HCT116 (cell line): ENCODE results near the gene NUDT8. TPM values are rescaled to one million over a fixed set of nuclear protein-coding genes. Genes with fewer than 3 reads are reported as not detected.

Experiments
- ATAC-seq: fragments of 200-7000 bp; cut with Tn5 transposase; 2 replicates; pipeline ENCODE4 v1.9.1; 2020; ENCODE audit warnings: mild to moderate bottlenecking, moderate library complexity
- BruUV-seq: library from RNA; stranded (reverse); fragments of 400-500 nt; replicated peaks from 2 replicates; lab custom pipeline; 2021; lab: Mats Ljungman, UMichigan
- CTCF ChIA-PET: fragments of 300-600 bp; sonication (Branson Sonifier 250); formaldehyde crosslinking; loops from one replicate; lab custom pipeline; 2021; ENCODE audit warnings: antibody characterized with exemption; lab: Charles Lee
- POLR2A ChIA-PET: fragments of 300-600, 350-600 bp; sonication (Branson Sonifier 250); formaldehyde crosslinking; loops from one replicate; lab custom pipeline; 2021; ENCODE audit warnings: antibody characterized with exemption; lab: Charles Lee
- RAD21 ChIA-PET, 2 experiments: fragments of 300-600 bp; sonication (Branson Sonifier 250); formaldehyde crosslinking; loops; one replicate each; lab custom pipeline; 2023; ENCODE audit warnings: low total read pairs in 2 of 2; ENCODE audit not compliant: uncharacterized antibody in 2 of 2, unreplicated experiment in 2 of 2, low non-redundant PET in 1 of 2; lab: Charles Lee
- DNase-seq: peaks from one replicate; pipeline ENCODE4 v3.0.0-alpha.2; 2010; ENCODE audit warnings: low read depth, low spot score
- H2AFZ ChIP-seq: fragments of 200-600 bp; shearing (Covaris generic), sonication (generic); 2 replicates; pipeline ENCODE4 v1.6.1; 2017; ENCODE audit warnings: low read depth, mixed run types, mixed read lengths, antibody characterized with exemption, low read length; ENCODE audit not compliant: poor library complexity, severe bottlenecking
- H3K27ac ChIP-seq: 2 replicates; pipeline ENCODE4 v1.5.1; 2012; ENCODE audit warnings: low read depth, low read length
- H3K27me3 ChIP-seq: fragments of 200-600 bp; sonication (generic); 2 replicates; pipeline ENCODE4 v1.6.1; 2016; ENCODE audit warnings: mixed run types, low read length, mixed read lengths; ENCODE audit not compliant: insufficient read depth
- H3K36me3 ChIP-seq, 2 experiments: fragments of 200-500 bp in 1 of 2; fragments of 200-600 bp in 1 of 2; sonication (Bioruptor generic) in 1 of 2; sonication (generic) in 1 of 2; 2 replicates each; pipeline versions ENCODE4 v1.5.1 to v1.6.1; 2014 to 2016; ENCODE audit warnings: low read length in 2 of 2, inconsistent platforms in 1 of 2, mixed read lengths in 1 of 2, mixed run types in 1 of 2; ENCODE audit not compliant: insufficient read depth in 2 of 2, control insufficient read depth in 1 of 2
- H3K4me1 ChIP-seq, 2 experiments: fragments of 200-600 bp in 1 of 2; sonication (generic) in 1 of 2; 2 replicates each; pipeline versions ENCODE4 v1.5.1 to v1.6.1; 2012 to 2017; ENCODE audit warnings: low read length in 2 of 2, inconsistent platforms in 1 of 2, mild to moderate bottlenecking in 1 of 2, mixed read lengths in 1 of 2, mixed run types in 1 of 2, moderate library complexity in 1 of 2; ENCODE audit not compliant: insufficient read depth in 2 of 2, control insufficient read depth in 1 of 2
- H3K4me2 ChIP-seq: fragments of 200-600 bp; sonication (generic); 2 replicates; pipeline ENCODE4 v1.6.1; 2017; ENCODE audit warnings: mixed run types, low read length, mixed read lengths
- H3K4me3 ChIP-seq, 2 experiments: fragments of 200-600 bp in 1 of 2; sonication (generic) in 1 of 2; replicated peaks in 1 of 2; 2 replicates each; pipeline ENCODE4 v1.5.1; 2011 to 2016; ENCODE audit warnings: low read length in 2 of 2, control low read depth in 1 of 2, low read depth in 1 of 2, mild to moderate bottlenecking in 1 of 2, mixed read lengths in 1 of 2, mixed run types in 1 of 2
- H3K79me2 ChIP-seq: fragments of 200-600 bp; sonication (generic); 2 replicates; pipeline ENCODE4 v1.6.1; 2017; ENCODE audit warnings: mild to moderate bottlenecking, mixed run types, low read length, moderate library complexity, mixed read lengths; ENCODE audit not compliant: insufficient read depth
- H3K9ac ChIP-seq: fragments of 200-600 bp; sonication (generic); 2 replicates; pipeline ENCODE4 v1.6.1; 2016; ENCODE audit warnings: low read length, mixed read lengths
- H3K9me2 ChIP-seq: fragments of 200-600 bp; sonication (generic), shearing (Covaris generic); 2 replicates; pipeline ENCODE4 v1.6.1; 2017; ENCODE audit warnings: mixed run types, mild to moderate bottlenecking, moderate library complexity; ENCODE audit not compliant: insufficient read depth
- H3K9me3 ChIP-seq, 2 experiments: fragments of 200-500 bp in 1 of 2; fragments of 200-600 bp in 1 of 2; sonication (Bioruptor generic) in 1 of 2; sonication (generic) in 1 of 2; 2 replicates each; pipeline ENCODE4 v1.6.1; 2014 to 2017; ENCODE audit warnings: low read length in 2 of 2, mixed read lengths in 2 of 2, inconsistent platforms in 1 of 2, low read depth in 1 of 2, mild to moderate bottlenecking in 1 of 2, mixed run types in 1 of 2, moderate library complexity in 1 of 2; ENCODE audit not compliant: control insufficient read depth in 1 of 2, insufficient read depth in 1 of 2
- H4K20me1 ChIP-seq: fragments of 200-600 bp; sonication (generic), shearing (Covaris generic); 2 replicates; pipeline ENCODE4 v1.6.1; 2017; ENCODE audit warnings: mixed run types, mild to moderate bottlenecking, moderate library complexity; ENCODE audit not compliant: insufficient read depth
- CBX3 ChIP-seq: IDR thresholded peaks from 2 replicates; pipeline ENCODE4 v1.6.1; 2012; ENCODE audit warnings: low read depth
- CEBPB ChIP-seq: IDR thresholded peaks from 2 replicates; pipeline ENCODE4 v1.6.1; 2012; ENCODE audit warnings: low read depth
- CTCF ChIP-seq, 3 experiments: fragments of 200-600 bp in 1 of 3; sonication (generic) in 1 of 3; IDR thresholded peaks in 2 of 3; conservative IDR thresholded peaks in 1 of 3; 2 replicates each; pipeline ENCODE4 v1.5.1; 2012 to 2017; ENCODE audit warnings: low read depth in 2 of 3, low read length in 2 of 3, antibody characterized with exemption in 1 of 3, borderline replicate concordance in 1 of 3, control low read depth in 1 of 3, mild to moderate bottlenecking in 1 of 3, mixed read lengths in 1 of 3, mixed run types in 1 of 3, moderate library complexity in 1 of 3; ENCODE audit not compliant: insufficient read depth in 1 of 3
- EGR1 ChIP-seq: IDR thresholded peaks from 2 replicates; pipeline ENCODE4 v1.6.1; 2012; ENCODE audit warnings: low read depth
- ELF1 ChIP-seq: IDR thresholded peaks from 2 replicates; pipeline ENCODE4 v1.6.1; 2012; ENCODE audit warnings: low read depth, borderline replicate concordance
- EZH2 ChIP-seq: fragments of 200-600 bp; sonication (generic); IDR thresholded peaks from 2 replicates; pipeline ENCODE4 v1.6.1; 2017; ENCODE audit warnings: antibody characterized with exemption, mixed run types
- EZH2phosphoT487 ChIP-seq: fragments of 200-600 bp; IDR thresholded peaks from 2 replicates; pipeline ENCODE4 v1.6.1; 2018; ENCODE audit warnings: antibody characterized with exemption, borderline replicate concordance
- JUND ChIP-seq: IDR thresholded peaks from 2 replicates; pipeline ENCODE4 v1.6.1; 2012
- MAX ChIP-seq: IDR thresholded peaks from 2 replicates; pipeline ENCODE4 v1.6.1; 2012
- POLR2A ChIP-seq: IDR thresholded peaks from 2 replicates; pipeline ENCODE4 v1.7.0; 2011; ENCODE audit warnings: borderline replicate concordance; ENCODE audit not compliant: insufficient read depth, insufficient read length; ENCODE audit errors: extremely low read depth
- RAD21 ChIP-seq: IDR thresholded peaks from 2 replicates; pipeline ENCODE4 v1.6.1; 2012; ENCODE audit warnings: low read depth, mild to moderate bottlenecking
- REST ChIP-seq: IDR thresholded peaks from 2 replicates; pipeline ENCODE4 v1.6.1; 2012; ENCODE audit warnings: low read depth
- SIN3A ChIP-seq: IDR thresholded peaks from 2 replicates; pipeline ENCODE4 v1.6.1; 2012; ENCODE audit warnings: low read depth
- SRF ChIP-seq: IDR thresholded peaks from 2 replicates; pipeline ENCODE4 v1.6.1; 2012; ENCODE audit warnings: low read depth
- TCF7L2 ChIP-seq: IDR thresholded peaks from 2 replicates; pipeline ENCODE4 v1.7.0; 2011; ENCODE audit warnings: borderline replicate concordance, inconsistent platforms; ENCODE audit not compliant: insufficient read depth, insufficient read length; ENCODE audit errors: extremely low read depth
- YY1 ChIP-seq: IDR thresholded peaks from 2 replicates; pipeline ENCODE4 v1.6.1; 2011; ENCODE audit warnings: low read length, low read depth, moderate library complexity, mild to moderate bottlenecking; ENCODE audit not compliant: insufficient replicate concordance; ENCODE audit errors: extremely low read depth
- ZBTB33 ChIP-seq: IDR thresholded peaks from 2 replicates; pipeline ENCODE4 v1.6.1; 2011; ENCODE audit warnings: mild to moderate bottlenecking, low read length, moderate library complexity; ENCODE audit not compliant: insufficient replicate concordance; ENCODE audit errors: extremely low read depth
- intact Hi-C: fragments of 100-400 bp; cut with micrococcal nuclease; formaldehyde crosslinking; loops from 2 replicates; pipeline ENCODE4 v1.10.0; 2022
- total RNA-seq: library from RNA; stranded (reverse); gene quantifications from one replicate; pipeline ENCODE4 v1.2.1, GENCODE V29; 2021; ENCODE audit not compliant: unreplicated experiment

NUDT8 gene
- total RNA-seq, 1 experiment from 2014 or later = 18.7 TPM

- Histone ChIP-seq H3K36me3 (peaks cover 7% of the 10 kb centered on the region in 2 experiments; a peak in 3 of 4 replicates), H3K27me3 (no peaks in the 10 kb centered on the region), H4K20me1 (no peaks in the 10 kb centered on the region), H3K9me3 (no peaks in the 10 kb centered on the region), H3K9me2 (no peaks in the 10 kb centered on the region), H3K4me1 (peaks cover 2 to 13% of the 10 kb centered on the region in 2 experiments; a peak in 2 of 4 replicates), H3K9ac (no peak overlapping the region), H2AFZ (no peak overlapping the region), H3K4me3 (no peak overlapping the region), H3K27ac (peak overlapping the region; percentile 47), H3K79me2 (no peaks in the 10 kb centered on the region), H3K4me2 (peak overlapping the region; percentile 48)
- ChIA-PET RAD21 (interaction anchor here (0.9 to 1.1 kb wide), 2 partner anchors 42 to 44 kb away, joined by 3 read pairs; no protein-coding TSS in a partner anchor), CTCF (interaction anchor here (0.6 to 1.7 kb wide), 16 partner anchors 10 to 793 kb away, joined by 3 to 14 read pairs (median 3); partner anchors contain the start of gene NUDT8), POLR2A (no interaction called here)
- no TSS peak for BruUV-seq
- peak; percentile 43 for TF ChIP-seq RAD21
- TF ChIP-seq CEBPB = no peak
- TF ChIP-seq CBX3 = no peak
- no peak for TF ChIP-seq ZBTB33
- no peak for TF ChIP-seq TCF7L2
- no peak for TF ChIP-seq REST
- TF ChIP-seq JUND = no peak
- no peak for TF ChIP-seq EZH2phosphoT487
- TF ChIP-seq SRF = no peak
- no peak for TF ChIP-seq EGR1
- TF ChIP-seq MAX = no peak
- TF ChIP-seq CTCF (IDR thresholded peaks at IDR 0.05 in 2 of 3, conservative IDR thresholded peaks at IDR 0.05 in 1 of 3; ENCODE audit: borderline replicate concordance in 1 of 3, insufficient read depth in 1 of 3, low read depth in 2 of 3, low read length in 2 of 3) = peak; percentile 71 to 94 (median 81)
- TF ChIP-seq SIN3A = no peak
- no peak for TF ChIP-seq POLR2A
- TF ChIP-seq ELF1 = no peak
- peak; percentile 7 for TF ChIP-seq YY1
- no peak for TF ChIP-seq EZH2
- intact Hi-C loops = loop anchor here (1.0 kb wide), 1 partner anchor 44 kb away; no protein-coding TSS in a partner anchor
- peak; percentile 41 for DNase-seq
- ATAC-seq = peak; percentile 87
Observed at GRCh38 chr11:67614730-67615714, 14.7 kb downstream of the NUDT8 start.
